ENCODE results near the gene RBBP8NL.
"Not testable (repeated sequence)": the region's sequence is repeated elsewhere in the genome, so short reads cannot be mapped to it uniquely, and the experiment has no call there.

The RBBP8NL gene

GRCh38 chr20:62437927-62438326 is 10.6 kb upstream of the RBBP8NL start:
- H3K27ac Mint-ChIP-seq: no peak overlapping the region
- H3K4me1 Mint-ChIP-seq (ENCODE audit: low read depth): no peaks in the 10 kb centered on the region
- H3K36me3 Mint-ChIP-seq (ENCODE audit: low read depth): no peaks in the 10 kb centered on the region
- H3K9me3 Mint-ChIP-seq: no peaks in the 10 kb centered on the region
- no peak for DNase-seq
- H3K4me3 Mint-ChIP-seq: no peak overlapping the region
- peaks cover 48% of the 10 kb centered on the region for H3K27me3 Mint-ChIP-seq

GRCh38 chr20:62437496-62437895 is 10.2 kb upstream of the RBBP8NL start:
- no peak overlapping the region for H3K4me3 Mint-ChIP-seq
- H3K27me3 Mint-ChIP-seq: peaks cover 48% of the 10 kb centered on the region
- no peaks in the 10 kb centered on the region for H3K36me3 Mint-ChIP-seq (ENCODE audit: low read depth)
- H3K9me3 Mint-ChIP-seq: no peaks in the 10 kb centered on the region
- no peak for DNase-seq
- H3K4me1 Mint-ChIP-seq (ENCODE audit: low read depth): no peaks in the 10 kb centered on the region
- H3K27ac Mint-ChIP-seq: no peak overlapping the region

GRCh38 chr20:62436692-62437091 is 9.4 kb upstream of the RBBP8NL start:
- Mint-ChIP-seq H3K4me1 (ENCODE audit: low read depth) (no peaks in the 10 kb centered on the region), H3K36me3 (ENCODE audit: low read depth) (no peaks in the 10 kb centered on the region), H3K27me3 (peaks cover 48% of the 10 kb centered on the region), H3K9me3 (no peaks in the 10 kb centered on the region), H3K4me3 (no peak overlapping the region), H3K27ac (no peak overlapping the region)
- DNase-seq: no peak

DNA sequence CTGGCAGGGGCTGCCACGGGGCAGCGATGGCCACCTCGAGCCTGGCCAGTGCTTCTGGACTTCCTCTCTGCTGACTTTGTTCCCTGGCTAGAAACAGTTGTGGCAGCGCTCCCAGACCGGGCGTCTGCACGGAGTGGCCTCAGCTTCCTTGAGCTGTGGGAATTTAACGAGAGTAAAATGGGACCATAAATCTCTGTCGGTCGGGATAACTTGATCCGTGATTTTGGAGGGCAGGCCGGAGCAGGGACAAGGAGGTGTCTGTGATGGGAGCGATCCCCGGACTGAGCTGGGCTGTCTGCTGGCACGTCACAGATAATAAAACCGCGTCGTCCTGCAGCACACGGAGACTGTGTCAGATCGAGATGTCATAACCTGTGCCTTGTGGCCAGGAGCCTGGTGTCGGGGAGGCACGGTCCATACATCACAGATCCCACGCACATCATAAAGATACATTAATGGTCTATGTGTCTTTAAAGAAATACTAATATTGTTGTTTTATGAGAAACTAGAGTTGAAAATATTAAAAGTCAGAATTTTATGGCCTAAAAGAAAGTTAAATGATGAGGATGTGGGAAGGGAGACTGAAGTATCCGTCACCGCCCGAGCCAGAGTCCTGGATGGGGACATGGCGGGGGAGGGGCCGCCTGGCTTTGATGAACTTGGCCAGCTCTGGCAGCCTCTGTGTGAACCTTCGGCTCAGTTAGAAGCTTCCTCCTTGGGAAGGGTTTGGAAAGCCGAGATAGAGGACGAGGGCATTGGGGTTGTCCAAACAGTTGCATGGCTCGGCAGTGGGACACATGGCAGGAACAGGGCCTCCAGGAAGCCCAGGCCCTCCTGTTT is 6.5 kb upstream of the RBBP8NL start:
- Mint-ChIP-seq H3K4me1 (ENCODE audit: low read depth) (no peaks in the 10 kb centered on the region), H3K27ac (no peak overlapping the region), H3K27me3 (peaks cover 47% of the 10 kb centered on the region), H3K9me3 (no peaks in the 10 kb centered on the region), H3K4me3 (no peak overlapping the region), H3K36me3 (ENCODE audit: low read depth) (no peaks in the 10 kb centered on the region)
- no peak for DNase-seq

- Mint-ChIP-seq H3K4me1 (ENCODE audit: low read depth) (no peaks in the 10 kb centered on the region), H3K9me3 (no peaks in the 10 kb centered on the region), H3K27me3 (peaks cover 34% of the 10 kb centered on the region), H3K4me3 (no peak overlapping the region), H3K27ac (no peak overlapping the region), H3K36me3 (ENCODE audit: low read depth) (no peaks in the 10 kb centered on the region)
- DNase-seq: no peak
These were observed 3.6 kb upstream of the RBBP8NL start for GRCh38 chr20:62430866-62431447.

DNA sequence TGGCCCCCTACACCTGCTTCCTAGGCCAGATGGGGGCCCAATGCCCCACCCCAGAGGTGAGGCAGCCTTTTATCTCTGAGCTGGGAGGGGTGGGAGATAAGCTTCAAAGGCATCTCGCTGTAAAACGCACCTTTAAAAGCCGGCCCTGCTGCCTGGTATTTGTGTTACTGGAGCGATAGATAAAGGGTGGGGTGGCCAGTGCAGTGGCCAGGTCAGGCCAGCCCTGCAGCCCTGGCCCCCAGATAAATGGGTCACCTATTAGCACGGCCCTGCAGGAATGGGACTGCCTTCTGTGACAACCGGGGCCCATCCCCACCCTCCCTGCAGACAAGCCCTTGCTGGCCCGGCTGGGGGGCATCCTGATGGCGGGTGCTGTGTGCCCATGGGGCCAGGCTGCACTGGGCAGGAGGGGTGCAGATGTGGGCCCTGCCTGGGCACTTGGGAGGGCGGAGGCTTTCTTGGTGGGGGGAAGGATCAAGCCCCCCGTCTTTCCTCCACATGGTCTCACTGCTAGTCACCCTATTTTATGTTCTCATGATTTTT is 3.0 kb upstream of the RBBP8NL start:
- H3K9me3 Mint-ChIP-seq: no peaks in the 10 kb centered on the region
- H3K4me1 Mint-ChIP-seq (ENCODE audit: low read depth): no peaks in the 10 kb centered on the region
- H3K36me3 Mint-ChIP-seq (ENCODE audit: low read depth): no peaks in the 10 kb centered on the region
- no peak for DNase-seq
- peaks cover 28% of the 10 kb centered on the region for H3K27me3 Mint-ChIP-seq
- no peak overlapping the region for H3K27ac Mint-ChIP-seq
- H3K4me3 Mint-ChIP-seq: no peak overlapping the region

DNA sequence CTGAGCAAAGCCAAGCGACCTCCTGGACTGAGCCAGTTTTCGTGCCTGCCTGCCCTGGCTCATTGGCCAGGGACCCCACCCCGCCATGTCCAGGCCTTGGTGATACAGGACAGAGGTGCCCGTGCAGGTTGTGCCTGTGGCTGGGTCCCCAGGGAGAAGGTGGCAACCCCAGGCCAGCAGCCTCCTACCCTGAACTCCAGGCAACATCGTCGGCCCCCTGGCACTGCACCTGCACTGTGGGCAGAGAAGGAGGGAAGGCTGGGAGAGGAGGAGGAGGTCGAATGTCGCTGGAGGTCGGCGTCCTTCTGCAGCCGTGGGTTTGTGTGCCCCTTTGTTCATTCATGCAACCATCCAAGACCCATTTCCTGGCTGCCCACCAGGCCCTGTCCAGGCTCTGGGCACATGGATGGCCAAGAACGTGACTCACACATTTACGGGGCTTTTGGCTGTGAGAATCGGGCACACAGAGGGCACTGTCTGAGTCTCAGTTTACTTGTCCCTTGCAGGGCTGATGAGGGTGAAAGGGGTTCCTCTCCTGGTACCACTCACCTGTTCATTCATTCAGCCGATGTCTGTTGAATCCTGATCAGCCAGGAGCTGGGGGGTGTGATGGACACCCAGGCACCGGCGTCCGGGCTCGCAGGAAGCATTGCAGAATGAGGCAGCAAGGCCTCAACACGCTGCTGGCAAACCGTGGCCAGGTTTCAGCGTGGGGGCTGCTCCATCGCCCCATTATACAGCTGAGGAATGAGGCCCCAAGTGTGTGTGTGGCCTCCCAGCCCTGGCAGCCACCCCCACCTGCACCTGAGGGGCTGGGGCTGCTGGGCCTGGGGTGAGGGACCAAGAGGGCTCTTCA is 2.3 kb upstream of the RBBP8NL start:
- Mint-ChIP-seq H3K4me1 (ENCODE audit: low read depth) (no peaks in the 10 kb centered on the region), H3K27ac (no peak overlapping the region), H3K36me3 (ENCODE audit: low read depth) (no peaks in the 10 kb centered on the region), H3K27me3 (peaks cover 26% of the 10 kb centered on the region), H3K4me3 (no peak overlapping the region), H3K9me3 (no peaks in the 10 kb centered on the region)
- no peak for DNase-seq

GRCh38 chr20:62428396-62429295 is 1.3 kb upstream of the RBBP8NL start:
- H3K9me3 Mint-ChIP-seq: no peaks in the 10 kb centered on the region
- H3K36me3 Mint-ChIP-seq (ENCODE audit: low read depth): no peaks in the 10 kb centered on the region
- peaks cover 16% of the 10 kb centered on the region for H3K27me3 Mint-ChIP-seq
- H3K4me3 Mint-ChIP-seq: no peak overlapping the region
- H3K4me1 Mint-ChIP-seq (ENCODE audit: low read depth): no peaks in the 10 kb centered on the region
- DNase-seq: no peak
- H3K27ac Mint-ChIP-seq: no peak overlapping the region

GRCh38 chr20:62428002-62428372 is 648 bp upstream of the RBBP8NL start:
- no peak for DNase-seq
- H3K36me3 Mint-ChIP-seq (ENCODE audit: low read depth): no peaks in the 10 kb centered on the region
- H3K4me1 Mint-ChIP-seq (ENCODE audit: low read depth): no peaks in the 10 kb centered on the region
- no peaks in the 10 kb centered on the region for H3K9me3 Mint-ChIP-seq
- H3K27me3 Mint-ChIP-seq: peaks cover 13% of the 10 kb centered on the region
- H3K4me3 Mint-ChIP-seq: no peak overlapping the region
- no peak overlapping the region for H3K27ac Mint-ChIP-seq

DNA sequence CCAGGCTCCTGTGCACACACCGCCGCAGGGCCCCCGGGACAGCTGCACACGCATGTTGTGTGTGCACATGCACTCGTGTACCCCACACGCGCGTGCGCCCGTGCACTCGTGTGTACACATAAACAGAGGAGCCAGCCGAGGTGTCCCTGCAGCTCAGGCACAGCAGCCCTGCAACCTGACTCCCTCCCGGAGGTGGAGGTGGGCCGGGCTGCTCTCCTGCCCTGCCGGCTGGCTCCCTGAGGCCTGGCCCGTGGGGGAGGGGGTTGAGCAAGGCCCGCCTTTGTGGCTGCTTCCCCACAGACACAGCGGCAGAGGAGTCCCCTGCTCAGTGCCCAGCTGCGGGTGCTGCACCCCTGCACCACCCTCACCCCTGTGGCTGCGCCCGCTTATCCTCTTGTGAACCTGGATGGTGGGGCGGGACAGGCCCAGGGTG is 624 bp downstream of the RBBP8NL start:
- H3K36me3 Mint-ChIP-seq (ENCODE audit: low read depth): no peaks in the 10 kb centered on the region
- H3K4me1 Mint-ChIP-seq (ENCODE audit: low read depth): no peaks in the 10 kb centered on the region
- H3K9me3 Mint-ChIP-seq: no peaks in the 10 kb centered on the region

DNA sequence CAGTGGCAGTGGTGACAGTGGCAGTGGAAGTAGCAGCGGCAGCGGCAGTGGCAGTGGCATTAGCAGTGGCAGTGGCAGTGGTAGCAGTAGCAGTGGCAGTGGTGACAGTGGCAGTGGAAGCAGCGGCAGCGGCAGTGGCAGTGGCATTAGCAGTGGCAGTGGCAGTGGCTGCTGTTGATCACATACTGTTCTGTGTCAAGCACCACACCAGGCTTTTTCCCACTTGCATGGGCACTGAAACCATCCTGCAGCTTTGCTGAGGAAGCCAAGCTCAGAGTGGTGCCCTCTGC is 1.3 kb downstream of the RBBP8NL start:
- H3K27ac Mint-ChIP-seq; DNase-seq; H3K4me3 Mint-ChIP-seq; H3K9me3 Mint-ChIP-seq; H3K4me1 Mint-ChIP-seq (ENCODE audit: low read depth); H3K36me3 Mint-ChIP-seq (ENCODE audit: low read depth): not testable (repeated sequence)
- peaks cover 13% of the 10 kb centered on the region for H3K27me3 Mint-ChIP-seq

More for the DNA sequence above, 624 bp downstream of the RBBP8NL start:
- H3K27ac Mint-ChIP-seq: no peak overlapping the region
- H3K4me3 Mint-ChIP-seq: no peak overlapping the region
- no peak for DNase-seq
- peaks cover 13% of the 10 kb centered on the region for H3K27me3 Mint-ChIP-seq

GRCh38 chr20:62425281-62426058 is 1.9 kb downstream of the RBBP8NL start:
- Mint-ChIP-seq H3K9me3 (no peaks in the 10 kb centered on the region), H3K36me3 (ENCODE audit: low read depth) (no peaks in the 10 kb centered on the region), H3K27ac (no peak overlapping the region), H3K4me1 (ENCODE audit: low read depth) (no peaks in the 10 kb centered on the region), H3K27me3 (peaks cover 13% of the 10 kb centered on the region), H3K4me3 (no peak overlapping the region)
- no peak for DNase-seq

DNA sequence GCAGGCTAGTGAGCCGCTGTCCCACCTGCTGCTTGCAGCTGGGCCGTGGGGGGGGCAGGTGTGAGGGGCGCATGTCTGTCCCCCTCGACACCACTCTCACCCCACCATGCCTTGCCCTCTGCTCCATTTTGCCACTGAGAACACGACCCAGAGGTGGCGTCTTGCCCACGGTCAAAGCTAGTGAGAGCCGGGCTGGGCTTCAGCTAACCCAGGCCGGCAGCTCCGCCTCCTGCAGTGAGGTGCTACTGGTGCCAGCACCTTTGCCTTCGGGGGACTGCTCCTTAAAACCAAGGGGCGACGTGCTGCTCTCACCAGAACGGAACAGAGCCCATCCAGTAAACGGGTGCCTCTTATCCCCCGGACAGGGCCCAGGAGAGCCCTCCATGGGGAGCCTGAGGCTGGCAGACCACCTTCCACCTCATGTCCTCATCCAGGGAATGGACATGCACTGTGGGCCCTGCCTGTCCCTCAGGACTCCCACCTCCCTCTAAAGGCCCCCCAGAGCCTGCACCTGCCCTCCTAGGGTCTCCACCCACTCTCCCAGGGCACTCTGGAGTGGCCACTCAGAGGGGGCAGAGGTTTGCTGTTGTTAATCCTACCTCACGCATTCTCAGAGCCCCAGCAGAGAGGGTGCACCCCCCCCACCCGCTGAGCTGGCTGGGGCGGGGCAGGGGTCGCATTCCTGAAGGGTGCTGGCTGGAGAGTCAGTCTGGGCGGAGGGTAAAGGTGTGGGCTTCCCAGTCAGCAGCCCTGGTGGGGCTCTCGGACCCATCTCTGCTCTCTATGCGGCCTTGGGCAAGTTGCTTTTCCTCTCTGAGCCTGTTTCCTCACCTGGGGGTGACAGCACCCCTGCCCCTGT is 2.9 kb downstream of the RBBP8NL start:
- H3K36me3 Mint-ChIP-seq (ENCODE audit: low read depth): no peaks in the 10 kb centered on the region
- DNase-seq: no peak
- H3K4me1 Mint-ChIP-seq (ENCODE audit: low read depth): no peaks in the 10 kb centered on the region
- H3K27me3 Mint-ChIP-seq: peaks cover 10% of the 10 kb centered on the region
- no peaks in the 10 kb centered on the region for H3K9me3 Mint-ChIP-seq
- no peak overlapping the region for H3K27ac Mint-ChIP-seq
- H3K4me3 Mint-ChIP-seq: no peak overlapping the region

All from activated T-cell treated with anti-CD3 and anti-CD28 coated beads, Interleukin-2, amount 50 U/mL, for 24 hours (primary cell).